Measurements from ENCODE around the gene ANKRD28.

The ANKRD28 gene

DNA sequence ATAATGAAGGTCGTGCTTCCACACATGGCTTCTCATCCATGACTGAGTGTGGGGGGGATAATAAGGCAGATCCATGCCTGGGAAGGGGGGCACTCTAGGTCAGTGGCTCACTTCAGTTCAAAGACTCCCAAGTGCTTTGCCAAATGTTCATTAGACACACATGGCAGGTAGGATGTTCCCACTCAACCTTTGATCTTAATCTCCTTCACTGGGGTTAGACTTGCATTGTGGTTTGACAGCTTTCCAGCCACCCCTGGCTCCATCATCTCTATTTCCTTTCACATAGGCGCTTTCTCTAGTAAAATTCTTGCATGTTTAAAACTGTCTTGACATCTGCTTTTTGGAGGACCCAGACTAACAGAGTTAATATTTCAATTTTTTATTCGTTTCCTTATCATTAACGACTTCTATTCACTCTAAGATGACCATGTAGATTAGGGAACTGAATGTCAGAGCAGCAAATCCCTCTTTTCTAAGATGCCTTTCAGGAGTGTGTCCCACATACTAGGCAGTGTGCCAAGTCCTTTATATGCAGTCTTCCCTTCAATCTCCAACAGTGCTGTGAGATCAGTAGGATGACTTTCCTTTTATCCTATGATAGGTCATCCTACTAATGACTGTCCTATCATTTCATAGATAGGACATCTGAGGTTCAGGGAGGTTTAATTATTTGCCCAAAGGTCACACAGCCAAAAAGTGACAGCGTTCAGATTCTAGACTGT is 138.4 kb downstream of the ANKRD28 start:
- DNase-seq: no peak

- no peak for DNase-seq
Measured at GRCh38 chr3:15657016-15657415, 140.8 kb downstream of the ANKRD28 start.

DNA sequence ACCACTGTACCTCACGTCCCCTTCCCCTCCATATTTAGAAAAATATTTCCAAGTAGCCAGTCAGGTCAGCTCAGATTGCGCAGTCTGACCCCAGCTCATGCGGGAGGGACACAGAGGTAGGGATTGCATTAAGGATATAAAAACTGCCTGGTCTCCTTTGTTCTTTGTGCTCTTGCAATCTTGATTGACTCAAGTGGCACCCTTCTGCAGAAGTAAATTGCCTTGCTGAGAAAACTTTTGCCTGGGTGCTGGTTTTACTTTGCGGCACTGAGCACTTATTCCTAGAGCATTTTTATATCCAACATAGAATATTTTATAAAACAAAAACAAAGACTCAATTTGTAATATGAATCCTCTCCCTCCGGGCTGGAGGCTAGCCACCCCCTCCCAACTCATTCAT is 141.4 kb downstream of the ANKRD28 start:
- DNase-seq: no peak

GRCh38 chr3:15654891-15655290 is 142.9 kb downstream of the ANKRD28 start:
- no peak for DNase-seq

DNA sequence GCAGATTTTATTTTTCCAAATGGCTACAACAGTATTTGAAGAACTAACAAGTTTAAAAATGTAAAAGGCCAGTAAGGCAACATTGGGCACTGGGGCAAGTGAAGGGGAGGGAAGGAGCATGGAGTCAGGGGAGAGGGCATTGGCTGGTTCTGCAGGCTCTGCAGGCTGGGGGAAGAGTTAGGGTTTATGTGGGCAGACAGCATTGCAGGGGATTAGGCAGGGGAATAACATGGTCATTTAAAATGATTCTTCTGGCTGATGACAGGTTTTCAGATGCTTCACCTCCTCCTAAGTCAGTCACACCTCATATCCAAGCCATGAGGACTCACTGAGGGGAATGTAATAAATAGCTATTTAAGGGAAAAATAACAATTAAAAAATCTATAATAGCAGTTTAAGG is 143.7 kb downstream of the ANKRD28 start:
- DNase-seq: no peak

DNA sequence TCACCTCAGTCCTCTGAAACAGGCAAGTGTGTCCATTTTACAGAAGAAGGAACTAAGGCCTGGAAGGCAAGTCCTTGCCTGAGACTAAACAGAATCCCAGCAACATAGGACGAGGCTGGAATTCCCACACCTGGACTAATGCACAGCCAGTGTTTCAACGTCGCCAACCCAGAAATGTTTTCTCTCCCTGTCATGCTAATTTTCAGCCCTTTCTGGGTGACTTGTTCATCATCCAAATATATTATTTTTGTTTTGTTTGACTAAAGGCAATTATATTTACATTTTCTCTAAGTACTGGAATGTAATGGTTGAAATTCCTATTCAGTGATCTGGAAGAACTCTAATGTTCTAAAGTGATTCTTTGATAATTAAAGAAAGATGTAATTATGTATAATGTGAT is 144.5 kb downstream of the ANKRD28 start:
- no peak for DNase-seq

GRCh38 chr3:15651396-15651795 is 146.4 kb downstream of the ANKRD28 start:
- no peak for DNase-seq

GRCh38 chr3:15649858-15650257 is 147.9 kb downstream of the ANKRD28 start:
- DNase-seq: no peak

DNA sequence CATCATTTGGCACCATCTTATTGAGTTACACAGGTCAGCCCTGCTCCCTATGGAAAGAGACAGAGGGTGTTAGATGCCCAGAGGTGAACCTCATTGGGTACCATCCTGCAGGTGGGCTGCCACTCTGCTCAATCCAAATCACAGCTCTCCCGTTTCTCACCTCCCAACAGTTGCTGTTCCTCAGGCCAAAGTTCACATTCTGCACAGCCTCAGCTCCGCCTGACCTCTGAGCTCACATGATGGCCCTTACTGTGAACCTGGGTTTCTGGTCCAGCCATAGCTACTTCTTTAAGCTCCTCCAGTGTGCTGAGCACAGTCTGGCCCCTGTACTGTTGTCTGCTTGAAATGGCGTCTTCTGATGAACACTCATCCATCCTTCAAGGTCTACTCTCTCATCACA is 148.4 kb downstream of the ANKRD28 start:
- DNase-seq: no peak

- no peak for DNase-seq
Measured at GRCh38 chr3:15647611-15648167, 150.1 kb downstream of the ANKRD28 start.

DNA sequence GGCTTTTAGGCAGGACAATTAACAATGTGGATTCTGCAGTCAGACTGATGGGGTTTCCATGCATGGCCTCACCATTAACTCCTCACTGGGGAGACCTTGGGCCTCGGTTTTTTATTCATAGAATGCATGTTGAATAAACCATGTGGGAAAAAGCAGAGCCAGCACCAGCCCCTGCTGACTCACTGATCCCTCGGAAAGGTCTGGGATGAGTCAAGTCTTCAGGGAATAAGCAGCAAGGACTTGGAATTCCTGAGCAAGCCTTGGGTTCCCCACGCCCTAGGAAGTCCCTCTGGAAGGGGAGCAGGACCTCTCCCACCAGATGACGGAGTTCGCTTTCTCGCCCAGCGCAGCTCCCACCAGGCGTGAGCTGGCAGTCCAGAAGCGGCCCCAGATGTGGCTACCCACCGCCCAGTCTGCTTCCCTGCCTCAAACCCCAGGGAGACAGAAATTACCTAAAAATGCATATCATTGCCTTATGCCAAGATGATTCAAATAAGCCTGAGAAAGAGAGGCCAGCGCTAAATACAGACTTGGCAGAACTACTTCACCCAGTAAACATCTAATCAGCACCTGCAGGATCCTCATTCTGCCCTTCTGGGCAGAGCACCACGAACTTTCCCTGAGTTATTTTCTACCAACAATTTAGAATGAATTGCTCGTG is 150.8 kb downstream of the ANKRD28 start:
- DNase-seq: no peak

DNA sequence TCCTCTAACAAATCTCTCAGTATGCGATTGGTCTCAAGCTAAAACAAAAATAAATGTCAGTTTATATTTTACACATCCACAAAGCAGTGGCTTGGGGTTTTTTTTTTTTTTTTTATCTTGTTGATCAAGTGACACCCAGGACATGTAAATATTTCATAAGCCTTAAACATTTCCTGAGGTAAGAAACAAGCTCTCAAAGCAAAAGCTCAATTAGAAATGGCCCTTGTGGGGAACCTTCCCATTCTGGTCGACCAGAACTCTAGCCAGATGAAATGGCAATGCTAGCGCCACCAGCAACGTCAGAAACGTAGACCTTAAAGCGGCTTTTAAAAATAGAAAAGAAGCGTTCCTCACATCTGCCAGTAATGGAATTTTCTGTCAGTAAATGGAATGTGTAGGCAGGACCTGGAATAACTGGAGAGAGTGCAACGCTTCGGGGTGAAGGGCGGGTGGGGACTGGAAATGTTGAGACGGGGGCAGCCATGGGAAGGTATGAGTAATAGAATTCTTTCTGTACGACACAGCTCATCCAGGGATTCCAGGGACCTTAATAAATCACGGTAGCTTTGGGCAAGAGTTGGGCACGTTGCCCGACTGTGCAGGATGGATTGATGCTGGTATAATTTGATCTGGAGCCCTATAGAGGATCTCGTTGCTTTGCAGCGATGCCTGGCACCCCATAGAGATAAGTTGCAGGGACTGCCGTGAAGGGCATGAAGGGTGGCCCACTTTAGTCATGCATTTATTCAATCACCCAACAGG is 151.9 kb downstream of the ANKRD28 start:
- no peak for DNase-seq

GRCh38 chr3:15645246-15645645 is 152.5 kb downstream of the ANKRD28 start:
- DNase-seq: no peak

GRCh38 chr3:15638891-15639262 is 158.9 kb downstream of the ANKRD28 start:
- no peak for DNase-seq

DNA sequence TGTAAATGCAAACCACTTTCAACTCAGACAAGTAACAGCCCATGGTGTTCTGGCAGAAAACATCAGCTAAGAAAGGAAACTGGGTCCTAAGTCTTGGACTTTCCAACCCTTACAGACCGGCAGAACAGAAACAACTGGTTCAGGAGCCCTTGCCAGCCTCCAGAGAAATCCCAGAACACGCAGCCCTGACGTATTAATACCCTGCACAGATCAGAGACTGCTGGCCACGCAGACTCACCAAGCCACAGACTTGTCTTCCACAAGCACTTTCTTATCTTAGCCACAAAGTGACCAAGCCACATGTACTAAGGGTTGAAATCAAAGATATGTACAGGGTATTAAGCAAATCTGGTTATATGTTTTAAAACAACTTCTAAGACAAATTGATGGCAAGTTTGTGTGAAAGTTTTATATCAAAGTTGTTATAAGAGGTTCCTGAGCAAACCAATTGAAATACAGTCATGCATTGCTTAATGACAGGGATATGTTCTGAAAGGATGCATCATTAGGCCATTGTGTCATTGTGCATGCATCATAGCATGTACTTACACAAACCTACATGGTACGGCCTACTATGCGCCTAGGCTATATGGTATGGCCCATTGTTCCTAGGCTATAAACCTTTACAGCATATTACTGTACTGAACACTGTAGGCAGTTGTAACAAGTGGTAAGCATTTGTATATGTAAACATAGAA is 159.4 kb downstream of the ANKRD28 start:
- no peak for DNase-seq

DNA sequence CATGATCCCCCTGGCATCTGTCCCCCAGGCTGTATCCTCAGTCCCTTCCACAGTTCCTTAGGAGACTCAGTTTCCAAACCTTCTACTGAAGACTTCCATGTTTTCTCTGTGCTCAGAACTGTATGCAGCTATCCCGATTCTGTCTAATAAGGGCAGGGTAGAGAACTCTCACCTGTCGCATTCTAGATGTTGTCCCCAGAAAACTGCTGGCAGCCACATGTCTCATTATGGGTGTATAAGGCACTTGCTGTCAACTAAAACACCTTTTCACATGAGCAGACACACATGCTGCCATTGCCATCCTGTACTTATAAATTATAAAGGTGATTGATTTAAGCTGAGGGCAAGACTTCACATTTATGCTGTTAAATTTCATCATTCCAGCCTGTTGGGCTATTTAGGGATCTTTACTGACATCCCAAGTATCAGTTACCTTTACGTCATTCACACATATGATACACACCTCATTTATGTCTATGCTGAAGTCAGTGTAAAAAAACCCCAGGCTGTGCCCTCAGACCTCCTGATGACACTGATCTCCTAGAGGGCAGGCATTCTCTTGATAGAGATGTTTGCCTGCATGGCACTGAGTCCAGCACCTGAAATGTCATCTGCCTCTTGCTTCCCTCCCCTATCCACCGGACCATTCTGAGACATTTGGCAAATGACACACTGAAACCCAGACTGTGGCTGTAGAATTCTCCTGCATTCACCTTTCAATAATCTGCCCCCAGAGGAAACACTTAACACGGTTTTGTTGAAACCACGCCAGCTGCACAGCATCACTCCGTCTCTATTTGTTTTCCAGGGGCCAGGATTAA is 160.4 kb downstream of the ANKRD28 start:
- no peak for DNase-seq

- DNase-seq: no peak
Measured at GRCh38 chr3:15636028-15636709, 161.6 kb downstream of the ANKRD28 start.

DNA sequence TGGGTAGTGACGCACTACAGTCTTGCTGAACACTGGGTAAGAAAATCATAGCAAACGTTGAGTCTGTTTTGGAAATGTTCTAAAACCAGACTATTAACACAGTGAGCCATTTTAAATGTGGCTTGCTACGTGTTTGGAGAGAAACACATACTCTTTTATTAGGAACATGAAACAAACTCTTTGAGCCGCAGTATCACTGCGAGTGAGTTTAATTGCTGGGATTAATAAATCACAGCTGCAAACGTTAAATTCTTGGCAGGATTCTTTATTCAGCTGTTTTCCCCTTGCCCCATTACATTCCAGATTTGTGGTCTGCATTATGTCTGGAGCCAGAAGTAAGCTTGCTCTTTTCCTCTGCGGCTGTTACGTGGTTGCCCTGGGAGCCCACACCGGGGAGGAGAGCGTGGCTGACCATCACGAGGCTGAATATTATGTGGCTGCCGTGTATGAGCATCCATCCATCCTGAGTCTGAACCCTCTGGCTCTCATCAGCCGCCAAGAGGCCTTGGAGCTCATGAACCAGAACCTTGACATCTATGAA is 162.6 kb downstream of the ANKRD28 start:
- DNase-seq: no peak

- no peak for DNase-seq
Measured at GRCh38 chr3:15634671-15635070, 163.1 kb downstream of the ANKRD28 start.

GRCh38 chr3:15633766-15634598 is 163.8 kb downstream of the ANKRD28 start:
- no peak for DNase-seq
